HepG2 (cell line): ENCODE measurements around the gene MRPL28. TPM values are rescaled to one million over a fixed set of nuclear protein-coding genes. Genes with fewer than 3 reads are reported as not detected.

Experiments used
- AGO2 ChIP-seq: fragments of 200-400 bp; formaldehyde crosslinking; optimal IDR thresholded peaks from 2 replicates; pipeline ENCODE3; 2017; ENCODE audit warnings: mild to moderate bottlenecking, low read depth, low read length, moderate library complexity
- ATF2 ChIP-seq: sonication (generic); formaldehyde crosslinking; IDR thresholded peaks from 2 replicates; pipeline ENCODE4 v1.4.0; 2020; ENCODE audit warnings: missing genetic modification reagents
- DNMT1 ChIP-seq: sonication (generic); formaldehyde crosslinking; IDR thresholded peaks from 2 replicates; pipeline ENCODE4 v1.5.1; 2020; ENCODE audit warnings: mild to moderate bottlenecking, missing genetic modification reagents
- EEA1 ChIP-seq: sonication (generic); formaldehyde crosslinking; IDR thresholded peaks from 2 replicates; pipeline ENCODE4 v1.5.1; 2020; ENCODE audit warnings: mild to moderate bottlenecking, missing genetic modification reagents, borderline replicate concordance
- GTF2F1 ChIP-seq: fragments of 150-350 bp; IDR thresholded peaks from 2 replicates; pipeline ENCODE4 v1.6.1; 2014; ENCODE audit warnings: low read length
- HES4 ChIP-seq: sonication (generic); formaldehyde crosslinking; IDR thresholded peaks from 2 replicates; pipeline ENCODE4 v1.9.0; 2021; ENCODE audit warnings: mild to moderate bottlenecking, missing genetic modification reagents, borderline replicate concordance
- HINFP ChIP-seq: sonication (generic); formaldehyde crosslinking; IDR thresholded peaks from 2 replicates; pipeline ENCODE4 v1.4.0; 2020; ENCODE audit warnings: low read depth, mild to moderate bottlenecking, missing genetic modification reagents
- PAX8 ChIP-seq: sonication (generic); formaldehyde crosslinking; IDR thresholded peaks from 2 replicates; pipeline ENCODE4 v1.8.0; 2022; ENCODE audit warnings: mild to moderate bottlenecking, missing genetic modification reagents, borderline replicate concordance
- SATB2 ChIP-seq: sonication (generic); formaldehyde crosslinking; IDR thresholded peaks from 2 replicates; pipeline ENCODE4 v1.5.0; 2020; ENCODE audit warnings: missing genetic modification reagents
- SNAPC4 ChIP-seq: sonication (generic); formaldehyde crosslinking; IDR thresholded peaks from 2 replicates; pipeline ENCODE4 v1.4.0; 2020; ENCODE audit warnings: mild to moderate bottlenecking, missing genetic modification reagents
- TBX3 ChIP-seq: fragments of 450-650 bp; IDR thresholded peaks from 2 replicates; pipeline ENCODE4 v1.6.1; 2017; ENCODE audit warnings: antibody characterized with exemption, mild to moderate bottlenecking, inconsistent platforms, borderline replicate concordance
- ZNF292 ChIP-seq: sonication (generic); formaldehyde crosslinking; IDR thresholded peaks from 2 replicates; pipeline ENCODE4 v1.8.1; 2022; ENCODE audit warnings: mild to moderate bottlenecking, low read depth, missing genetic modification reagents, borderline replicate concordance
- ZNF441 ChIP-seq: sonication (generic); formaldehyde crosslinking; IDR thresholded peaks from 2 replicates; pipeline ENCODE4 v1.7.0; 2021; ENCODE audit warnings: missing genetic modification reagents, borderline replicate concordance
- ZNF580 ChIP-seq: IDR thresholded peaks from 2 replicates; pipeline ENCODE4 v1.6.1; 2016; ENCODE audit warnings: low read depth, borderline replicate concordance
- ZNF75D ChIP-seq: sonication (generic); formaldehyde crosslinking; IDR thresholded peaks from 2 replicates; pipeline ENCODE4 v1.8.1; 2023; ENCODE audit warnings: missing genetic modification reagents, mild to moderate bottlenecking, borderline replicate concordance
- ZNF770 ChIP-seq: sonication (generic); formaldehyde crosslinking; IDR thresholded peaks from 2 replicates; pipeline ENCODE4 v1.5.0; 2020; ENCODE audit warnings: mild to moderate bottlenecking, missing genetic modification reagents
- ZNF775 ChIP-seq: sonication (generic); formaldehyde crosslinking; IDR thresholded peaks from 2 replicates; pipeline ENCODE4 v1.4.0; 2020; ENCODE audit warnings: missing genetic modification reagents, mild to moderate bottlenecking, moderate library complexity, borderline replicate concordance
- polyA plus RNA-seq, 8 experiments: library from polyadenylated mRNA; depleted of rRNA in 3 of 8; stranded (reverse) in 7 of 8; unstranded in 1 of 8; fragments of >200 nt; fragmentation: Illumina TruSeq in 4 of 8; extraction: Trizol in 4 of 8; gene quantifications; 2 replicates each; pipeline versions ENCODE4 v1.2.1 to v1.2.3, GENCODE V29; 2011 to 2016; ENCODE audit warnings: low read depth in 4 of 8, missing spikeins in 1 of 8, mixed read lengths in 1 of 8; ENCODE audit not compliant: insufficient read depth in 1 of 8
- total RNA-seq, 5 experiments: library from RNA; depleted of rRNA; stranded (reverse); fragments of >200 nt; fragmentation: Illumina TruSeq; extraction: Trizol; gene quantifications; 2 replicates each; pipeline ENCODE4 v1.2.3, GENCODE V29; 2016; ENCODE audit warnings: low read depth in 1 of 5

The MRPL28 gene
- total and polyA plus RNA-seq, 2 of the 13 experiments (the other 11 are each of a cell fraction or from before 2014, with no cell fraction given), result 114 to 135 TPM

- no peak for TF ChIP-seq ZNF770 (CRISPR knock-in tag)
- TF ChIP-seq SATB2 (CRISPR knock-in tag), result no peak
- no peak for TF ChIP-seq SNAPC4 (CRISPR knock-in tag)
- TF ChIP-seq ZNF580, result peak; percentile 67; the same call in 1 of the 2 replicates
- TF ChIP-seq ATF2 (CRISPR knock-in tag), result 0 out of 2 replicates have a peak, but pooled peaks have one; percentile 57
- no peak for TF ChIP-seq TBX3
- no peak for TF ChIP-seq ZNF292
- TF ChIP-seq ZNF75D (CRISPR knock-in tag), result no peak
- TF ChIP-seq ZNF441 (CRISPR knock-in tag), result peak; percentile 95
- no peak for TF ChIP-seq GTF2F1
- TF ChIP-seq AGO2, result no peak
- TF ChIP-seq HES4, result peak; percentile 86; the same call in 1 of the 2 replicates
- no peak for TF ChIP-seq DNMT1 (CRISPR knock-in tag)
- TF ChIP-seq PAX8 (CRISPR knock-in tag), result peak; percentile 68; the same call in 1 of the 2 replicates
- TF ChIP-seq HINFP (CRISPR knock-in tag), result peak; percentile 85
- no peak for TF ChIP-seq ZNF775 (CRISPR knock-in tag)
- TF ChIP-seq EEA1 (CRISPR knock-in tag), result no peak; the same call in 1 of the 2 replicates
These were observed 8.3 kb downstream of the MRPL28 start (continued) for GRCh38 chr16:361872-362701.
